Naive thymus-derived CD8-positive, alpha-beta T cell (primary cell): ENCODE measurements around the gene ATP7B. TPM values are rescaled to one million over a fixed set of nuclear protein-coding genes. Genes with fewer than 3 reads are reported as not detected.
"Not testable (repeated sequence)": the region's sequence is repeated elsewhere in the genome, so short reads cannot be mapped to it uniquely, and the experiment has no call there.

ENCODE experiments used
- ATAC-seq, 2 donors: fragments of 150-1000 bp; cut with Tn5 transposase in 1 of 2; sonication (Bioruptor Pico), chemical (Tn5 transposase) in 1 of 2; 1 replicate in 1 of 2; 2 replicates in 1 of 2; pipeline ENCODE4 v1.10.0; 2021; ENCODE audit warnings: mild to moderate bottlenecking in 2 of 2, moderate library complexity in 2 of 2
- POLR2A ChIA-PET: fragments of 350-600 bp; sonication (Branson Sonifier 250); formaldehyde crosslinking; loops from one replicate; lab custom pipeline; 2021; ENCODE audit warnings: antibody characterized with exemption; lab: Charles Lee
- DNase-seq, 10 donors: peaks; one replicate each; pipeline versions ENCODE4 v3.0.0 to v3.0.0-alpha.2; 2020 to 2022
- H3K27ac Mint-ChIP-seq, 10 donors: one replicate each; pipeline ENCODE4 v1.8.0; 2020 to 2022; ENCODE audit warnings: mild to moderate bottlenecking in 10 of 10, mixed read lengths in 10 of 10, moderate library complexity in 4 of 10, inconsistent platforms in 1 of 10
- H3K27me3 Mint-ChIP-seq, 5 donors: one replicate each; pipeline ENCODE4 v1.8.0; 2021 to 2022; ENCODE audit warnings: mixed read lengths in 5 of 5
- H3K36me3 Mint-ChIP-seq, 3 donors: one replicate each; pipeline ENCODE4 v1.8.0; 2020 to 2022; ENCODE audit warnings: mixed read lengths in 3 of 3, mild to moderate bottlenecking in 2 of 3, inconsistent platforms in 1 of 3
- H3K4me1 Mint-ChIP-seq, 4 donors: one replicate each; pipeline ENCODE4 v1.8.0; 2021 to 2022; ENCODE audit warnings: mixed read lengths in 4 of 4
- H3K4me3 Mint-ChIP-seq, 10 donors: one replicate each; pipeline ENCODE4 v1.8.0; 2020 to 2022; ENCODE audit warnings: mild to moderate bottlenecking in 10 of 10, mixed read lengths in 10 of 10, moderate library complexity in 6 of 10, inconsistent platforms in 1 of 10
- H3K9me3 Mint-ChIP-seq, 9 donors: one replicate each; pipeline ENCODE4 v1.8.0; 2020 to 2022; ENCODE audit warnings: mixed read lengths in 9 of 9, mild to moderate bottlenecking in 3 of 9, inconsistent platforms in 1 of 9, moderate library complexity in 1 of 9
- polyA plus RNA-seq, 3 donors: library from polyadenylated mRNA; unstranded; fragments of 300-500 nt; fragmentation: Illumina TruSeq; gene quantifications; one replicate each; pipeline ENCODE4 v1.2.3, GENCODE V29; 2021
- total RNA-seq, 8 experiments: library from RNA in 2 of 8; stranded (reverse) in 2 of 8; gene quantifications; one replicate each; pipeline ENCODE4 v1.2.3 and lab custom pipeline; 2021 to 2026

ATP7B gene
- 1 to 10 TPM; 1.2 to 1.7 TPM for total RNA-seq
- under 1 TPM; 0.06 to 0.29 (median 0.26) TPM for polyA plus RNA-seq
- 0.98 to 3.8 (median 3.0) reads per million in 6 experiments for total RNA-seq (lab: John Stamatoyannopoulos, UW)

DNA sequence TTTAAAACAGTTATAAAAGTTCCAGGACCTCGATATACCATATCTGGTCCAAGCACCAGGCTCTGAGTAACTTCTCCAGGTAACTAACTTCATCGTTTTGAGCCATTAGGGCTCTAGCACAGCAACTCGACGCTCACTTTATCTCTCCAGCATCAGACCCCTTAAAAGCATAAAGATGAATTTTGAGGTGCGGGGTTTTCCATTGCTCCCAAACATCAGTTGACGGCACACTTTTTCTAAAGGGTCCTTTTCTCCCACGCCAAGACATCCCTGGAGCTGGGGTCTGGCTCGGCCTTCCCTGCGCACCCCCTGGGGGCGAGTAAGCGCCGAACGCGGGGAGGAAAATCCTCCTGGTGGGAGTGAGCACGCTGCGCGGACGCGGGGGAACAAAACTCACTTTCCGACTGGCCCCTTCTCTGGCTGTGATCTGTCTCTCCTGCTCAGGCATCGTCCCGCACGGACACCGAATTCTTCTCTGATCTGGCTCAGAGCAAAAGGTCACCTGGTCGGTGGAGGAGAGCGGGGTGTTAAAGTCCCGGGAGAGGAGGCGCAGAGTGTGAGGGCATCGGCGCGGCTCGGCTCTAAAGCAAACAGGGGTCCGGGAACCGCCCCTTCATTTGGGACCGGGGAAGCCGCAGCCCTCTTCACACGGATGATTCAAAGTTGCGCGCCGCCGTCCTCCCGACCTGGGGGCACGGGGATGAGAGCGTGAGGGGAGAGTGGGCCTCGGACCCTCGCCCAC, at the start of gene ATP7B:
Gene ATP7B, minus strand, starts transcription at position 561 of the 742 bp plus-strand sequence. Its CDS starts 113 bp downstream, at position 448.
- Mint-ChIP-seq H3K27me3 (peaks cover 0 to 30% (median 5%) of the 10 kb centered on the region in 5 donors), H3K4me3 (peak within 1 kb of the TSS; percentile 89 to 99 (median 99)), H3K4me1 (peaks cover 9 to 25% (median 21%) of the 10 kb centered on the region in 4 donors), H3K9me3 (no peaks in the 10 kb centered on the region), H3K27ac (peak within 1 kb of the TSS; percentile 86 to 98 (median 96)), H3K36me3 (peaks cover 0 to 6% (median 4%) of the 10 kb centered on the region in 3 donors)
- DNase-seq: peak in 6 of 10 donors; percentile 4 to 35 (median 26)
- ATAC-seq: peak in 1 of 2 donors; percentile 18
- POLR2A ChIA-PET: interaction anchor here (1.3 to 2.7 kb wide), 4 partner anchors 10 to 558 kb away, joined by 4 to 18 read pairs (median 5); partner anchors contain the start of gene INTS6

DNA sequence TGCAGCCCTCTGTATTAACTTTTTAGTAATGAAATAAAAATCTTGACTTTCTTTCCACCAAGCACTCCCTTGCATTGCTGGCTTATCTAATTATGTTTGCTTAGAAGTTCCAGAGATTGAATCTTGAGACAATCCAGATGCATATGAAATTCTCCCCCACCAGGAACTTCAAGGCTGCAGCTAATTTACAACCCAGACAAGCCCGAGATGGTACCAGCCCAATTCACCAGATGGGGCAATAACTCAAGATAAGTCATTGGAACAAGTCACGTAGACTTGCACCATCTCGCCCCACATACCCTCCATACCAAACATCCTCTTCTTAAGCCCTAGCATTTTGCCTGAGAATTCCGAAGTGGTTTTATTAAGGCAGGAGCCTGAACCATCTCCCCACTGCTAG, 42.2 kb upstream of the ATP7B start:
- H3K9me3 Mint-ChIP-seq: peaks cover 1 to 52% (median 26%) of the 10 kb centered on the region in 9 donors
- no peak for DNase-seq
- no peak for ATAC-seq
- no peaks in the 10 kb centered on the region for H3K4me1 Mint-ChIP-seq
- no peak overlapping the region for H3K4me3 Mint-ChIP-seq
- peaks cover 3 to 27% (median 9%) of the 10 kb centered on the region in 3 donors for H3K36me3 Mint-ChIP-seq
- POLR2A ChIA-PET: no interaction called here
- peaks cover 0 to 5% (median 2%) of the 10 kb centered on the region in 5 donors for H3K27me3 Mint-ChIP-seq
- no peak overlapping the region for H3K27ac Mint-ChIP-seq

DNA sequence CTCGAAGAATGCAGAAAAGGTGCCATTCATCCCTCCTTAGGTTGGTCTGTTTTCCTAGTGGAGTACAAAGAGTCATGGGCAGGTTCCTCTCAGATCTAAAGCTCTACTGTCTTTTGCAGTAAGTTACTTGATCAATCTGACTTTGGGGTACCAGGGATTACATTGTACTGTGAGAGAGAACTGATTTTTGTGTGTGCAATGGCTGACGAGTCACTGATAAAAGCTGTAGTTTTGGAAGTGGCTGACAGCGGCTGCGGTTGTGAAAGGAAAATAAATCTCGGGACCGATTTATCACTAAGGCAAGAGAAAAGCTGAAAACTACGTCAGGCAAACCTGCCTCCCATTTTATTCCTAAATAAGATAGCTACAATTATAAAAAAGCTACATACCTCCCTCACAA, 40.1 kb upstream of the ATP7B start:
- POLR2A ChIA-PET: no interaction called here
- H3K4me3 Mint-ChIP-seq: no peak overlapping the region
- DNase-seq (no peak), ATAC-seq (no peak)
- peaks cover 1 to 57% (median 30%) of the 10 kb centered on the region in 9 donors for H3K9me3 Mint-ChIP-seq
- H3K27me3 Mint-ChIP-seq: peaks cover 0 to 5% (median 2%) of the 10 kb centered on the region in 5 donors
- H3K36me3 Mint-ChIP-seq: peaks cover 3 to 29% (median 9%) of the 10 kb centered on the region in 3 donors
- no peaks in the 10 kb centered on the region for H3K4me1 Mint-ChIP-seq
- no peak overlapping the region for H3K27ac Mint-ChIP-seq

DNA sequence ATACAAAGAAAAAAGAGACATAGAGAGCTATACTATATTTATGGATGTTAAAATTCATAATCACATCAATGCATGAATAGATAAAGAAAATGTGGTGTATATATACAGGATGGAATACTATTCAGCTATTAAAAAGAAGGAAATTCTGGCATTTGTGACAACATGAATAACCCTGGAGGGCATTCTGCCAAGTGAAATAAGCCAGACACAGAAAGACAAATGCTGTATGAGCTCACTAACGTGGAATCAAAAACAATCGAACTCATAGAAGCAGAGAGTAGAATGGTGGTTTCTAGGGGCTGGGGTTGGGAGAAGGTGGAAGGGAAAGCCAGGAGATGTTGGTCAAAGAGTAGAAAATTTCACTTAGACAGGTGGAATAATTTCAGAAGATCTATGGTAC, 37.3 kb upstream of the ATP7B start:
- Mint-ChIP-seq H3K27me3 (peaks cover 0 to 5% (median 2%) of the 10 kb centered on the region in 5 donors), H3K36me3 (peaks cover 7 to 37% (median 19%) of the 10 kb centered on the region in 3 donors), H3K4me1 (no peaks in the 10 kb centered on the region), H3K4me3 (no peak overlapping the region), H3K27ac (no peak overlapping the region), H3K9me3 (peaks cover 4 to 46% (median 23%) of the 10 kb centered on the region in 9 donors)
- POLR2A ChIA-PET: no interaction called here
- DNase-seq: no peak
- ATAC-seq: no peak

DNA sequence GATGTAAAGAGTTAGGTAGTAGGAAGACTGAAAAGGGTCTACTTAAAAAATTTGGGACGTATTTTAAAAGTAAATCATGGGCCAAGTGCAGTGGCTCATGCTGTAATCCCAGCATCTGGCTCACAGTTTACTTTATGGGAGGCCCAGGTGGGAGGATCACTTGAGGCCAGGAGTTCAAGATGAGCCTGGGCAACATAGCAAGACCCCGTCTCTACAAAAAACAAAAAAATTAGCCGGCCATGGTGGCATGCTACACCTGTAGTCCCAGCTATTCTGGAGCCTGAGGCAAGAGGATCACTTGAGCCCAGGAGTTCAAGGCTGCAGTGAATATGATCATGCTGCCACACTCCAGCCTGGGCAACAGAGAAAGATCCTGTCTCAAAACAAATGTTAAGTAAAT, 36.2 kb upstream of the ATP7B start:
- no peaks in the 10 kb centered on the region for H3K4me1 Mint-ChIP-seq
- H3K27me3 Mint-ChIP-seq: peaks cover 0 to 5% (median 2%) of the 10 kb centered on the region in 5 donors
- H3K4me3 Mint-ChIP-seq: no peak overlapping the region
- H3K9me3 Mint-ChIP-seq: peaks cover 4 to 43% (median 23%) of the 10 kb centered on the region in 9 donors
- H3K27ac Mint-ChIP-seq: no peak overlapping the region
- ATAC-seq: no peak
- DNase-seq: no peak
- H3K36me3 Mint-ChIP-seq: peaks cover 7 to 37% (median 19%) of the 10 kb centered on the region in 3 donors
- POLR2A ChIA-PET: no interaction called here

DNA sequence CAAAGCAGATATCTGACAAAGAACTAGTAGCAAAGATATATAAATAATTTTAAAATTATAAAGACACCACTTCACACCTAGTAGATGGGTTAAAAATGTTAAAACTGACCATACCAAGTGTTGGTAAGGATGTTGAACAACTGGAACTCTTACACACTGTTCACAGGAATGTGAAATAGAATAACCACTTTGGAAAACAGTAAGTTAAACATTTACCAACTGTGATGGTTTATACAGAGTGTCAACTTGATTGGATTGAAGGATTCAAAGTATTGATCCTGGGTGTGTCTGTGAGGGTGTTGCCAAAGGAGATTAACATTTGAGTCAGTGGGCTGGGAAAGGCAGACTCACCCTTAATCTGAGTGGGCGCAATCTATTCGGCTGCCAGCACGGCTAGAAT, 32.4 kb upstream of the ATP7B start:
- Mint-ChIP-seq H3K36me3 (peaks cover 12 to 25% (median 21%) of the 10 kb centered on the region in 3 donors), H3K4me1 (peaks cover 0 to 2% (median 0%) of the 10 kb centered on the region in 4 donors), H3K9me3 (peaks cover 0 to 35% (median 6%) of the 10 kb centered on the region in 9 donors), H3K27me3 (no peaks in the 10 kb centered on the region), H3K4me3 (no peak overlapping the region), H3K27ac (no peak overlapping the region)
- POLR2A ChIA-PET: no interaction called here
- ATAC-seq (no peak), DNase-seq (no peak)

DNA sequence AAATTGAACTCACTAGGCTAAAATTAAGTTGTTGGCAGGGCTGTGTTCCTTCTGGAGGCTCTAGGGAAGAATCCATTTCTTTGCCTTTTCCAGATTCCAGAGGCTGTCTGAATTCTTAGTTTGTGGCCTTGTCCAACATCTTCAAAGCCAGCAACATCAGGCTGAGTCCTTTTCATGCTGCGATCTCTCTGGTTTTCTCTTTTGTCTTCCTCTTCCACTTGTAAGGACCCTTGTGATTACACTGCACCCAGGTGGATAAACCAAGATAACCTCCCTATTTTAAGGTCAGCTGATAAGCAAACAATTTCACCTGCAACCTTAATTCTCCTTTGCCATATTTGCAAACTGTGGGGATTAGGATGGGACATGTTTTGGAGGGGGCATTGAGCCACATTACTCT, 24.8 kb upstream of the ATP7B start:
- Mint-ChIP-seq H3K9me3 (peaks cover 0 to 18% (median 3%) of the 10 kb centered on the region in 9 donors), H3K4me3 (no peak overlapping the region), H3K4me1 (peaks cover 0 to 12% (median 6%) of the 10 kb centered on the region in 4 donors), H3K36me3 (peaks cover 8 to 28% (median 10%) of the 10 kb centered on the region in 3 donors), H3K27me3 (no peaks in the 10 kb centered on the region), H3K27ac (no peak overlapping the region)
- POLR2A ChIA-PET: no interaction called here
- ATAC-seq (no peak), DNase-seq (no peak)

DNA sequence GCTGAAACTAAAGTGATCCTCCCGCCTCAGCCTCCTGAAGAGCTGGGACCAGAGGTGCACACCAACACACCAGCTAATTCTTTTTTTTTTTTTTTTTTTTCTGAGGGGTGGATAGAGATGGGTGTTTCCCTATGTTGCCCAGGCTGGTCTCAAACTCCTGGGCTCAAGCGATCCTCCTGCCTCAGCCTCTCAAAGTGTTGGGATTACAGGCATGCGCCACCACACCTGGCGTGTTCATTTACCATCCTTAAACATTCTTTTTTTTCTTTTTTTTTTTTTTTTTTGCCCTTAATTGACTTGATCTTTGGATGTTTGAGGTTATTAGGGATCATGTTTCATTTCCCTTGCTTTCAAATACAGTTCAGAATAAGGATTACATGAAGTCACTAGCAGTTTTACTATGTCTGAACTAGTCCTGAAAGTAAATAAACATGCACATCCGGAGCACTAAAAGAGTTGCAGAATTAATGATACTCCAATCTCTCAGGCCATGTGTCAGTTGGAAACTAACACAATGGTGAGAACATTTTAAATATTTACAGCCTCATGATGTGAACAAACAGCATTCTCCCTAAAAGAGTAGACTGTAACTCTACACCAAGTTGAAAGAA, 23.5 kb upstream of the ATP7B start:
- peaks cover 0 to 25% (median 4%) of the 10 kb centered on the region in 9 donors for H3K9me3 Mint-ChIP-seq
- ATAC-seq: no peak
- H3K36me3 Mint-ChIP-seq: peaks cover 4 to 31% (median 5%) of the 10 kb centered on the region in 3 donors
- DNase-seq: no peak
- H3K4me1 Mint-ChIP-seq: peaks cover 0 to 20% (median 9%) of the 10 kb centered on the region in 4 donors
- POLR2A ChIA-PET: no interaction called here
- no peaks in the 10 kb centered on the region for H3K27me3 Mint-ChIP-seq
- H3K4me3 Mint-ChIP-seq: no peak overlapping the region
- H3K27ac Mint-ChIP-seq: no peak overlapping the region

DNA sequence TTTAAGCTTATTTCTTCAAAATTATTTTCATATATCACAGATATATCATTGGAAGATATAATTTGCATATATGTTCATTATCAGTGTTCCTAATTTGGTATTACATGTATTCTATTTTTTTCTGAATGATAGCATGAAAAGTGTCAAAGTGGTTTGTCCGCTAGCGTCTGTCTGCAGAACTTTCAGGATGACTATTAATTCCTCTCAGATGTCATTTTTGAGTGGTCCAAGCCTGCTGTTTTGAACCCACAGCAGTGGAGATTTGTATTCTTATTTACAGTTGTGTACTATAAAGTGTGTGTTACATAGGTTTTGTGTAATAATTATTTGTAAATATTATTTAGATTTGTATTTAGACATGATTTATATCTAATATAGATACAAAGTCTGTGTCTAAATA, 21.8 kb upstream of the ATP7B start:
- peaks cover 0 to 30% (median 9%) of the 10 kb centered on the region in 9 donors for H3K9me3 Mint-ChIP-seq
- H3K36me3 Mint-ChIP-seq: peaks cover 14 to 39% (median 17%) of the 10 kb centered on the region in 3 donors

DNA sequence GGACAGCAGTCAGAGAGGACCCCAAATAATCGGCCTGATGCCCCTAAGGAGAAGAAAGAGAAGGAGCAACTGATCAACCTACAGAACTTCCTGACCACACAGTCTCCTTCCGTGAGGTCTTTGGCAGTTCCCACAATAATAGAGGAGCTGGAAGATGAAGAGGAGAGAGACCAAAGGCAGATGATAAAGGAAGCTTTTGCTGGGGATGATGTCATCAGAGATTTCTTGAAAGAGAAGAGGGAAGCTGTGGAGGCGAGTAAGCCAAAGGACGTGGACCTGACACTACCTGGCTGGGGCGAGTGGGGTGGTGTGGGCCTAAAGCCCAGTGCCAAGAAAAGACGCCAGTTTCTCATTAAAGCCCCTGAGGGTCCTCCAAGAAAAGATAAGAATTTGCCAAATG, 19.2 kb upstream of the ATP7B start:
- H3K4me3 Mint-ChIP-seq, H3K27me3 Mint-ChIP-seq, DNase-seq, ATAC-seq, POLR2A ChIA-PET: not testable (repeated sequence)
- H3K4me1 Mint-ChIP-seq: peaks cover 20 to 41% (median 26%) of the 10 kb centered on the region in 4 donors
- H3K9me3 Mint-ChIP-seq: peaks cover 8 to 42% (median 20%) of the 10 kb centered on the region in 9 donors
- peak overlapping the region in 2 of 10 donors; percentile 68 to 73 for H3K27ac Mint-ChIP-seq
- peaks cover 37 to 55% (median 38%) of the 10 kb centered on the region in 3 donors for H3K36me3 Mint-ChIP-seq

More for the DNA sequence above, 21.8 kb upstream of the ATP7B start:
- Mint-ChIP-seq H3K4me1 (peaks cover 2 to 20% (median 12%) of the 10 kb centered on the region in 4 donors), H3K4me3 (no peak overlapping the region), H3K27ac (no peak overlapping the region), H3K27me3 (no peaks in the 10 kb centered on the region)
- POLR2A ChIA-PET: no interaction called here
- ATAC-seq: no peak
- no peak for DNase-seq

DNA sequence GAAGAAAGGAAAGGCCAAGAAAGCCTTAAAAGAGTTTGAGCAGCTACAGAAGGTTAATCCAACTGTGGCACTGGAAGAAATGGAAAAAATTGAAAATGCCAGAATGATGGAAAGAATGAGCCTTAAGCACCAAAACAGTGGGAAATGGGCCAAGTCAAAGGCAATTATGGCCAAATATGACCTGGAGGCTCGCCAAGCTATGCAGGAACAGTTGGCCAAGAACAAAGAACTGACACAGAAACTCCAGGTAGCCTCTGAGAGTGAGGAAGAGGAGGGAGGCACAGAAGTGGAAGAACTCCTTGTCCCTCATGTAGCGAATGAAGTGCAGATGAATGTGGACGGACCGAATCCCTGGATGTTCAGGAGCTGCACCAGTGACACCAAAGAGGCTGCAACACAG, 18.3 kb upstream of the ATP7B start:
- Mint-ChIP-seq H3K4me1 (peaks cover 23 to 46% (median 29%) of the 10 kb centered on the region in 4 donors), H3K27me3 (no peaks in the 10 kb centered on the region)
- POLR2A ChIA-PET: no interaction called here

DNA sequence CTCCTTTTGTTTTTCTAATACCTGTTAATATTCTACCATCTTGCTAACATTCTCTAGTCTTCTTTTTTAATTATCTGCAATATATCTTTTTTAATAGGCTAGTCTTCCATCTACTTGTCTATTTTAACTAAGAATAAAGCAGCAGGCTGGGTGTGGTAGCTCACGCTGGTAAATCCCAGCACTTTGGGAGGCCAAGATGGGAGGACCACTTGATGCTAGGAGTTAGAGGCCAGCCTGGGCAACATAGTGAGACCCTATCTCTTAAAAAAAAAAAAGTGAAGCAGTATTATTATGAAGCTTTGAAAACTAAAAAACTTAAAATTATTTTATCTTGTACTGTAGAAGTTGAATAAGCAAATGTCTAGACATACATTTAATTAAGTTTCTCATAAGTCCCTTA, 16.6 kb upstream of the ATP7B start:
- POLR2A ChIA-PET: no interaction called here
- peaks cover 23 to 48% (median 29%) of the 10 kb centered on the region in 4 donors for H3K4me1 Mint-ChIP-seq
- ATAC-seq (no peak), DNase-seq (no peak)
- H3K27me3 Mint-ChIP-seq: no peaks in the 10 kb centered on the region
- H3K36me3 Mint-ChIP-seq: peaks cover 50 to 69% (median 61%) of the 10 kb centered on the region in 3 donors
- no peak overlapping the region for H3K4me3 Mint-ChIP-seq
- H3K27ac Mint-ChIP-seq: no peak overlapping the region
- peaks cover 6 to 39% (median 22%) of the 10 kb centered on the region in 9 donors for H3K9me3 Mint-ChIP-seq

More for the DNA sequence above, 18.3 kb upstream of the ATP7B start:
- DNase-seq (no peak), ATAC-seq (no peak)
- Mint-ChIP-seq H3K27ac (peak overlapping the region in 1 of 10 donors; percentile 73), H3K36me3 (peaks cover 44 to 60% (median 46%) of the 10 kb centered on the region in 3 donors), H3K9me3 (peaks cover 8 to 42% (median 22%) of the 10 kb centered on the region in 9 donors), H3K4me3 (peak overlapping the region in 1 of 10 donors; percentile 45)
